Liver (tissue), 9 donors: ENCODE data around the gene SNRNP27. TPM values are rescaled to one million over a fixed set of nuclear protein-coding genes. Genes with fewer than 3 reads are reported as not detected.
A peak's percentile ranks its signal among the peaks of the same experiment; 100 is the strongest.

ENCODE experiments used
- DNase-seq: peaks from one replicate; pipeline ENCODE4 v3.0.0-alpha.2; 2017; ENCODE audit warnings: low spot score
- H3K27ac ChIP-seq, 2 donors: one replicate each; pipeline ENCODE4 v1.7.0; 2013; ENCODE audit warnings: inconsistent platforms in 2 of 2, low read length in 2 of 2, control low read depth in 1 of 2, low read depth in 1 of 2, mild to moderate bottlenecking in 1 of 2
- H3K27me3 ChIP-seq, 4 donors: one replicate each; pipeline versions ENCODE4 v1.6.1 to v1.7.0; 2013; ENCODE audit warnings: low read length in 3 of 4, inconsistent platforms in 1 of 4, mild to moderate bottlenecking in 1 of 4, moderate library complexity in 1 of 4; ENCODE audit not compliant: control insufficient read depth in 4 of 4, insufficient read depth in 4 of 4
- H3K36me3 ChIP-seq, 4 donors: one replicate each; pipeline versions ENCODE4 v1.6.1 to v1.7.0; 2013; ENCODE audit warnings: low read length in 3 of 4, mild to moderate bottlenecking in 3 of 4, low read depth in 1 of 4, moderate library complexity in 1 of 4; ENCODE audit not compliant: control insufficient read depth in 4 of 4, insufficient read depth in 3 of 4
- H3K4me1 ChIP-seq, 4 donors: one replicate each; pipeline versions ENCODE4 v1.6.1 to v1.7.0; 2013; ENCODE audit warnings: low read length in 3 of 4, mild to moderate bottlenecking in 3 of 4, moderate library complexity in 1 of 4; ENCODE audit not compliant: control insufficient read depth in 4 of 4, insufficient read depth in 4 of 4
- H3K4me3 ChIP-seq, 3 donors: one replicate each; pipeline versions ENCODE4 v1.6.1 to v1.7.0; 2013; ENCODE audit warnings: low read length in 3 of 3, control low read depth in 1 of 3, low read depth in 1 of 3, mild to moderate bottlenecking in 1 of 3
- H3K9ac ChIP-seq, 2 donors: one replicate each; pipeline ENCODE4 v1.7.0; 2013; ENCODE audit warnings: low read length in 2 of 2, mild to moderate bottlenecking in 2 of 2, moderate library complexity in 2 of 2, control low read depth in 1 of 2, low read depth in 1 of 2
- H3K9me3 ChIP-seq, 4 donors: one replicate each; pipeline versions ENCODE4 v1.6.1 to v1.7.0; 2013; ENCODE audit warnings: low read length in 3 of 4; ENCODE audit not compliant: control insufficient read depth in 4 of 4
- ATF3 ChIP-seq: IDR thresholded peaks from 2 replicates; pipeline ENCODE4 v1.6.1; 2016; ENCODE audit warnings: antibody characterized with exemption
- CTCF ChIP-seq: fragments of 150-350 bp; IDR thresholded peaks from 2 replicates; pipeline ENCODE4 v1.5.1; 2017; ENCODE audit warnings: improper control_type of control experiment, low read depth, low read length; ENCODE audit not compliant: missing input control
- EGR1 ChIP-seq, 2 donors: IDR thresholded peaks; 2 replicates each; pipeline ENCODE4 v1.6.1; 2016 to 2018; ENCODE audit warnings: antibody characterized with exemption in 2 of 2, low read depth in 2 of 2
- FOXA1 ChIP-seq: IDR thresholded peaks from 2 replicates; pipeline ENCODE4 v1.6.1; 2016; ENCODE audit warnings: antibody characterized with exemption
- FOXA2 ChIP-seq: IDR thresholded peaks from 2 replicates; pipeline ENCODE4 v1.6.1; 2016; ENCODE audit warnings: antibody characterized with exemption
- GABPA ChIP-seq, 2 donors: IDR thresholded peaks in 1 of 2; conservative IDR thresholded peaks in 1 of 2; 2 replicates each; pipeline ENCODE4 v1.6.1; 2016; ENCODE audit warnings: antibody characterized with exemption in 2 of 2, mild to moderate bottlenecking in 1 of 2, moderate library complexity in 1 of 2
- HNF4A ChIP-seq, 2 donors: conservative IDR thresholded peaks; 2 replicates each; pipeline ENCODE4 v1.6.1; 2016; ENCODE audit warnings: antibody characterized with exemption in 2 of 2, mild to moderate bottlenecking in 2 of 2
- HNF4G ChIP-seq: IDR thresholded peaks from 2 replicates; pipeline ENCODE4 v1.6.1; 2016; ENCODE audit warnings: antibody characterized with exemption
- JUND ChIP-seq, 2 donors: IDR thresholded peaks; 2 replicates each; pipeline ENCODE4 v1.6.1; 2016; ENCODE audit warnings: antibody characterized with exemption in 2 of 2
- MAX ChIP-seq: IDR thresholded peaks from 2 replicates; pipeline ENCODE4 v1.6.1; 2016; ENCODE audit warnings: antibody characterized with exemption
- NR2F2 ChIP-seq: IDR thresholded peaks from 2 replicates; pipeline ENCODE4 v1.6.1; 2016; ENCODE audit warnings: antibody characterized with exemption
- RAD21 ChIP-seq, 2 donors: IDR thresholded peaks; 2 replicates each; pipeline ENCODE4 v1.6.1; 2016; ENCODE audit warnings: antibody characterized with exemption in 2 of 2, mild to moderate bottlenecking in 2 of 2
- RXRA ChIP-seq, 2 donors: IDR thresholded peaks; 2 replicates each; pipeline ENCODE4 v1.6.1; 2017 to 2018; ENCODE audit warnings: antibody characterized with exemption in 2 of 2, mild to moderate bottlenecking in 1 of 2
- TAF1 ChIP-seq: conservative IDR thresholded peaks from 2 replicates; pipeline ENCODE4 v1.6.1; 2016; ENCODE audit warnings: antibody characterized with exemption, mild to moderate bottlenecking
- YY1 ChIP-seq: IDR thresholded peaks from 2 replicates; pipeline ENCODE4 v1.6.1; 2016; ENCODE audit warnings: antibody characterized with exemption, mild to moderate bottlenecking
- ZBTB33 ChIP-seq: IDR thresholded peaks from 2 replicates; pipeline ENCODE4 v1.6.1; 2016; ENCODE audit warnings: antibody characterized with exemption
- WGBS: extraction: QIAGEN DNeasy Blood & Tissue Kit; methylation state at CpG from one replicate; pipeline ENCODE4 v1.1.7; 2013; 5-methylcytosine and 5-hydroxymethylcytosine counted together
- polyA plus RNA-seq, 2 donors: library from polyadenylated mRNA; stranded (reverse) in 1 of 2; unstranded in 1 of 2; fragments of 200-250 nt in 1 of 2; fragments of >200 nt in 1 of 2; fragmentation: Nextera tagmentation in 1 of 2; extraction: Ambion mirVana in 1 of 2; gene quantifications; one replicate each; pipeline versions ENCODE4 v1.2.1 to v1.2.3, GENCODE V29; 2013 to 2015
- total RNA-seq, 2 donors: library from RNA; depleted of rRNA; stranded (reverse); fragments of >200 nt; gene quantifications; one replicate each; pipeline ENCODE4 v1.2.3, GENCODE V29; 2014
- donor health status: healthy.
- donor health status: healthy.
- donor health status: healthy.
- donor health status: healthy.
- donor health status: healthy.

Gene SNRNP27
- total and polyA plus RNA-seq, 4 donors = 16.8 to 28.7 (median 20.0) TPM

- H3K4me3 ChIP-seq = no peak overlapping the region
- no peaks in the 10 kb centered on the region for H3K9me3 ChIP-seq
- no peaks in the 10 kb centered on the region for H3K27me3 ChIP-seq
- H3K36me3 ChIP-seq = peaks cover 5 to 26% (median 13%) of the 10 kb centered on the region in 4 donors
- 26% methylated on average over 3 of the region's 3 CpGs for WGBS
- peaks cover 0 to 8% (median 4%) of the 10 kb centered on the region in 4 donors for H3K4me1 ChIP-seq
- TF ChIP-seq MAX = no peak
- TF ChIP-seq HNF4G = no peak
- TF ChIP-seq NR2F2 = no peak
- no peak for TF ChIP-seq HNF4A (conservative IDR thresholded peaks at IDR 0.05)
- DNase-seq = no peak
- no peak overlapping the region for H3K9ac ChIP-seq
- peak overlapping the region in 1 of 2 donors; percentile 53 for H3K27ac ChIP-seq
Observed at GRCh38 chr2:69918401-69918800, 24.6 kb downstream of the SNRNP27 start.

GRCh38 chr2:69923116-69923515 is 29.4 kb downstream of the SNRNP27 start:
- no peak for DNase-seq
- H3K4me3 ChIP-seq = no peak overlapping the region
- H3K9ac ChIP-seq = no peak overlapping the region
- H3K27ac ChIP-seq = no peak overlapping the region
- H3K36me3 ChIP-seq = peaks cover 8 to 30% (median 12%) of the 10 kb centered on the region in 4 donors
- TF ChIP-seq YY1 (no peak), FOXA1 (no peak), JUND (IDR thresholded peaks at IDR 0.05) (no peak), FOXA2 (no peak), HNF4G (no peak), RXRA (IDR thresholded peaks at IDR 0.05) (no peak), ZBTB33 (no peak), NR2F2 (no peak), MAX (no peak), ATF3 (no peak), EGR1 (IDR thresholded peaks at IDR 0.05; ENCODE audit: low read depth in 2 of 2) (no peak)
- no peaks in the 10 kb centered on the region for H3K9me3 ChIP-seq
- no peaks in the 10 kb centered on the region for H3K27me3 ChIP-seq
- H3K4me1 ChIP-seq = peaks cover 0 to 3% (median 0%) of the 10 kb centered on the region in 4 donors
- 97% methylated on average over 3 of the region's 3 CpGs for WGBS

- Histone ChIP-seq H3K27me3 (no peaks in the 10 kb centered on the region), H3K27ac (peak overlapping the region; percentile 26 to 28), H3K9ac (no peak overlapping the region), H3K36me3 (peaks cover 6 to 16% (median 10%) of the 10 kb centered on the region in 4 donors), H3K4me1 (peaks cover 0 to 3% (median under 1%) of the 10 kb centered on the region in 4 donors), H3K4me3 (no peak overlapping the region), H3K9me3 (no peaks in the 10 kb centered on the region)
- DNase-seq = no peak
- WGBS = 30% methylated on average over 3 of the region's 3 CpGs
- TF ChIP-seq ZBTB33 = peak; percentile 40
- TF ChIP-seq EGR1 (IDR thresholded peaks at IDR 0.05; ENCODE audit: low read depth in 2 of 2) = no peak
- TF ChIP-seq NR2F2 = no peak
- no peak for TF ChIP-seq CTCF
- peak; percentile 54 for TF ChIP-seq MAX
- TF ChIP-seq JUND (IDR thresholded peaks at IDR 0.05) = peak; percentile 30 to 66
- no peak for TF ChIP-seq FOXA2
- TF ChIP-seq RXRA (IDR thresholded peaks at IDR 0.05) = peak; percentile 80 to 85
- peak in 1 of 2 donors; percentile 27 for TF ChIP-seq GABPA (IDR thresholded peaks at IDR 0.05 in 1 of 2, conservative IDR thresholded peaks at IDR 0.05 in 1 of 2)
- peak; percentile 42 to 58 for TF ChIP-seq RAD21 (IDR thresholded peaks at IDR 0.05)
- TF ChIP-seq HNF4G = peak; percentile 23
- TF ChIP-seq HNF4A (conservative IDR thresholded peaks at IDR 0.05) = peak; percentile 74 to 85
- TF ChIP-seq TAF1 = no peak
- no peak for TF ChIP-seq FOXA1
- TF ChIP-seq ATF3 = peak; percentile 93
Observed at GRCh38 chr2:69926849-69927515, 33.2 kb downstream of the SNRNP27 start.
